GM12878 (cell line): Measurements from ENCODE around the gene MYMX. TPM values are rescaled to one million over a fixed set of nuclear protein-coding genes. Genes with fewer than 3 reads are reported as not detected.

Source experiments
- ATAC-seq: fragments of 200-7000 bp; cut with Tn5 transposase; 3 replicates; pipeline ENCODE4 v1.9.1; 2020; ENCODE audit warnings: mild to moderate bottlenecking, moderate library complexity
- BruUV-seq: library from RNA; stranded (reverse); fragments of 400-500 nt; replicated peaks from 2 replicates; lab custom pipeline; 2021; lab: Mats Ljungman, UMichigan
- CTCF ChIA-PET: fragments of 300-600 bp; sonication (Branson Sonifier 250); formaldehyde crosslinking; extraction: SDS; loops from one replicate; lab custom pipeline; 2021; ENCODE audit warnings: inconsistent platforms; lab: Yijun Ruan, JAX
- POLR2A ChIA-PET: fragments of 350-600 bp; formaldehyde crosslinking; extraction: SDS; loops from one replicate; lab custom pipeline; 2021; ENCODE audit warnings: inconsistent platforms; lab: Charles Lee
- RAD21 ChIA-PET: fragments of 300-600 bp; sonication (Branson Sonifier 250); formaldehyde crosslinking; loops from one replicate; lab custom pipeline; 2023; ENCODE audit warnings: antibody characterized with exemption; ENCODE audit not compliant: unreplicated experiment; lab: Charles Lee
- SMC1A ChIA-PET: fragments of 300-600 bp; sonication (Branson Sonifier 250); formaldehyde crosslinking; loops from one replicate; lab custom pipeline; 2023; ENCODE audit not compliant: unreplicated experiment, uncharacterized antibody; lab: Charles Lee
- DNase-seq: peaks from one replicate; pipeline ENCODE4 v3.0.0-alpha.2; 2011; ENCODE audit warnings: low read depth, low spot score
- FAIRE-seq: peaks from 3 replicates; lab custom pipeline; 2011; peaks lifted over from hg19 to GRCh38; lab: Jason Lieb, UNC
- H2AFZ ChIP-seq: 2 replicates; pipeline ENCODE4 v1.6.0; 2011; ENCODE audit warnings: low read depth, low read length, control low read depth; ENCODE audit not compliant: control insufficient read depth
- H3K27ac ChIP-seq: 2 replicates; pipeline ENCODE4 v1.5.1; 2011; ENCODE audit warnings: control low read depth; ENCODE audit not compliant: control insufficient read depth, insufficient read depth
- H3K27me3 ChIP-seq, 2 experiments: replicated peaks in 1 of 2; 2 replicates each; pipeline versions ENCODE4 v1.6.0 to v1.6.1; 2011; ENCODE audit warnings: low read length in 1 of 2; ENCODE audit not compliant: control insufficient read depth in 2 of 2, insufficient read depth in 2 of 2
- H3K36me3 ChIP-seq, 2 experiments: 2 replicates each; pipeline ENCODE4 v1.5.1; 2011; ENCODE audit warnings: low read length in 1 of 2; ENCODE audit not compliant: control insufficient read depth in 2 of 2, insufficient read depth in 2 of 2
- H3K4me1 ChIP-seq: 2 replicates; pipeline ENCODE4 v1.6.1; 2011; ENCODE audit warnings: mild to moderate bottlenecking, low read length, moderate library complexity, mixed read lengths; ENCODE audit not compliant: control insufficient read depth, insufficient read depth
- H3K4me2 ChIP-seq: 2 replicates; pipeline ENCODE4 v1.6.0; 2011; ENCODE audit warnings: control low read depth; ENCODE audit not compliant: control insufficient read depth, insufficient read depth
- H3K4me3 ChIP-seq: fragments of 200-600 bp; sonication (generic); 2 replicates; pipeline ENCODE4 v1.5.1; 2016
- H3K79me2 ChIP-seq: 2 replicates; pipeline ENCODE4 v1.6.0; 2011; ENCODE audit warnings: low read length; ENCODE audit not compliant: control insufficient read depth, insufficient read depth
- H3K9ac ChIP-seq: 2 replicates; pipeline ENCODE4 v1.8.0; 2011; ENCODE audit warnings: low read length, control low read depth, mixed read lengths; ENCODE audit not compliant: control insufficient read depth, insufficient read depth
- H3K9me3 ChIP-seq: replicated peaks from 3 replicates; pipeline ENCODE4 v1.5.1; 2011; ENCODE audit warnings: mild to moderate bottlenecking, low read length; ENCODE audit not compliant: control insufficient read depth, insufficient read depth
- H4K20me1 ChIP-seq: 2 replicates; pipeline ENCODE4 v1.6.0; 2011; ENCODE audit not compliant: control insufficient read depth, insufficient read depth
- CBFB ChIP-seq: IDR thresholded peaks from 2 replicates; pipeline ENCODE4 v1.6.1; 2016; ENCODE audit warnings: antibody characterized with exemption, low read depth
- CREB1 ChIP-seq: IDR thresholded peaks from 2 replicates; pipeline ENCODE4 v1.6.1; 2012; ENCODE audit warnings: low read depth, mild to moderate bottlenecking, inconsistent platforms
- EZH2 ChIP-seq: IDR thresholded peaks from 2 replicates; pipeline ENCODE4 v1.6.1; 2012; ENCODE audit warnings: low read depth, mild to moderate bottlenecking, control low read depth, inconsistent platforms, low read length, borderline replicate concordance; ENCODE audit not compliant: control insufficient read depth
- HDGF ChIP-seq: fragments of 450-650 bp; IDR thresholded peaks from 2 replicates; pipeline ENCODE4 v1.6.1; 2016; ENCODE audit warnings: antibody characterized with exemption
- JUNB ChIP-seq: IDR thresholded peaks from 2 replicates; pipeline ENCODE4 v1.6.1; 2016; ENCODE audit warnings: antibody characterized with exemption, mild to moderate bottlenecking
- NBN ChIP-seq: fragments of 450-650 bp; IDR thresholded peaks from 2 replicates; pipeline ENCODE4 v1.6.1; 2016
- NR2C1 ChIP-seq: fragments of 450-650 bp; IDR thresholded peaks from 2 replicates; pipeline ENCODE4 v1.6.1; 2017; ENCODE audit warnings: antibody characterized with exemption, mild to moderate bottlenecking, moderate library complexity
- NR2C2 ChIP-seq: IDR thresholded peaks from 2 replicates; pipeline ENCODE4 v1.6.1; 2011; ENCODE audit warnings: borderline replicate concordance, low read depth; ENCODE audit not compliant: control insufficient read depth, insufficient read length
- POU2F2 ChIP-seq: IDR thresholded peaks from 3 replicates; pipeline ENCODE4 v1.6.1; 2011; ENCODE audit warnings: low read depth, mild to moderate bottlenecking, low read length, borderline replicate concordance
- SPI1 ChIP-seq: IDR thresholded peaks from 2 replicates; pipeline ENCODE4 v1.6.1; 2011; ENCODE audit warnings: low read depth, mild to moderate bottlenecking, low read length, moderate library complexity, borderline replicate concordance; ENCODE audit not compliant: insufficient read depth
- WGBS: methylation state at CpG from one replicate; pipeline ENCODE4 v1.1.6; 2016; ENCODE audit warnings: low lambda C conversion rate; ENCODE audit not compliant: insufficient replicate concordance, insufficient coverage; ENCODE audit errors: missing lambda C conversion rate; 5-methylcytosine and 5-hydroxymethylcytosine counted together
- in situ Hi-C: fragments of 300-500 bp; cut with MboI; formaldehyde crosslinking; loops from 9 replicates; pipeline ENCODE4 v1.14.3; 2018; ENCODE audit warnings: mixed read lengths
- intact Hi-C: fragments of 100-400 bp; cut with micrococcal nuclease; formaldehyde crosslinking; loops from one replicate; pipeline ENCODE4 v1.14.2; 2022; ENCODE audit not compliant: unreplicated experiment
- polyA plus RNA-seq, 11 experiments: library from polyadenylated mRNA; depleted of rRNA in 4 of 11; unstranded in 6 of 11; stranded (reverse) in 5 of 11; fragments of >200 nt; fragmentation: Nextera tagmentation in 4 of 11; fragmentation: Illumina TruSeq in 1 of 11; extraction: Ambion mirVana in 4 of 11; extraction: Trizol in 1 of 11; gene quantifications; 1 replicate in 1 of 11; 2 replicates in 10 of 11; pipeline versions ENCODE4 v1.2.1 to v1.2.3, GENCODE V29; 2011 to 2016; ENCODE audit warnings: inconsistent platforms in 2 of 11, missing spikeins in 2 of 11, low read depth in 1 of 11
- total RNA-seq, 4 experiments: library from RNA; depleted of rRNA in 3 of 4; stranded (reverse); fragments of >200 nt in 3 of 4; fragmentation: Illumina TruSeq in 1 of 4; extraction: Trizol in 1 of 4; gene quantifications; 2 replicates each; pipeline versions ENCODE4 v1.2.1 to v1.2.3, GENCODE V29; 2013 to 2021
- TF ChIP-seq, protein P1 (sequence below): fragments of 450-650 bp; IDR thresholded peaks from 2 replicates; pipeline ENCODE4 v1.6.1; 2017; ENCODE audit warnings: mild to moderate bottlenecking
- TF ChIP-seq, protein P2 (sequence below): IDR thresholded peaks from 2 replicates; pipeline ENCODE4 v1.6.1; 2011; ENCODE audit warnings: mild to moderate bottlenecking, low read depth, low read length, moderate library complexity; ENCODE audit not compliant: insufficient replicate concordance
- TF ChIP-seq, protein P3 (sequence below): fragments of 450-650 bp; IDR thresholded peaks from 2 replicates; pipeline ENCODE4 v1.6.1; 2016; ENCODE audit warnings: mild to moderate bottlenecking
- TF ChIP-seq, protein P4 (sequence below): fragments of 150-350 bp; IDR thresholded peaks from 2 replicates; pipeline ENCODE4 v1.6.1; 2014; ENCODE audit warnings: mild to moderate bottlenecking, low read depth, low read length

MYMX gene
- total and polyA plus RNA-seq, 10 of the 15 experiments (the other 5 are each of a cell fraction or from before 2014, with no cell fraction given), result not detected

DNA sequence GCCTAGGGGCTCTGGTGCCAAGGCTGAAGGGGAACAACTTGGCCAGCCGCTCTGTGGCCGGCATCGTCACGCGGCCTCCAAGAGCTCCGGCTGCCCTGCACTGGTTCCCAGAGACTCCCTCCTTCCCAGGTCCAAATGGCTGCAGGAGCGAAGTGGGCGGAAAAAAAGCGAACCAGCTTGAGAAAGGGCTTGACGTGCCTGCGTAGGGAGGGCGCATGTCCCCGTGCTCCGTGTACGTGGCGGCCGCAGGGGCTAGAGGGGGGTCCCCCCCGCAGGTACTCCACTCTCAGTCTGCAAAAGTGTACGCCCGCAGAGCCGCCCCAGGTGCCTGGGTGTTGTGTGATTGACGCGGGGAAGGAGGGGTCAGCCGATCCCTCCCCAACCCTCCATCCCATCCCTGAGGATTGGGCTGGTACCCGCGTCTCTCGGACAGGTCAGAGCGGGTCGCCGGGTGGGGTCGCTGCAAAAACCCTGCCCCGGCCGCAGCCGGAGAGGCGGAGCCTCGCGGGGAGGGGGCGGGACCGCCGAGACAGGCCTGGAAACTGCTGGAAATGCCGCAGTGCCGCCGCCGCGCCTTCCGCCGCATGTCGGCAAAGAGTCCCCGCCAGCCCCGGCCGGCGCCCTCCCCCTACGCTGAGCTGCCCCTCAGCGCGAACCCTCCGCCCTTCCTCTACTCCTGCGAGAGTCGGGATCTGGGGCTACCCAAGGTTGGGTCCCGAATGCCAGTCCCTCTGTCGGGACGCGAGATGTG lies 29.4 kb downstream of the MYMX start (continued):
- TF ChIP-seq, protein P1, sequence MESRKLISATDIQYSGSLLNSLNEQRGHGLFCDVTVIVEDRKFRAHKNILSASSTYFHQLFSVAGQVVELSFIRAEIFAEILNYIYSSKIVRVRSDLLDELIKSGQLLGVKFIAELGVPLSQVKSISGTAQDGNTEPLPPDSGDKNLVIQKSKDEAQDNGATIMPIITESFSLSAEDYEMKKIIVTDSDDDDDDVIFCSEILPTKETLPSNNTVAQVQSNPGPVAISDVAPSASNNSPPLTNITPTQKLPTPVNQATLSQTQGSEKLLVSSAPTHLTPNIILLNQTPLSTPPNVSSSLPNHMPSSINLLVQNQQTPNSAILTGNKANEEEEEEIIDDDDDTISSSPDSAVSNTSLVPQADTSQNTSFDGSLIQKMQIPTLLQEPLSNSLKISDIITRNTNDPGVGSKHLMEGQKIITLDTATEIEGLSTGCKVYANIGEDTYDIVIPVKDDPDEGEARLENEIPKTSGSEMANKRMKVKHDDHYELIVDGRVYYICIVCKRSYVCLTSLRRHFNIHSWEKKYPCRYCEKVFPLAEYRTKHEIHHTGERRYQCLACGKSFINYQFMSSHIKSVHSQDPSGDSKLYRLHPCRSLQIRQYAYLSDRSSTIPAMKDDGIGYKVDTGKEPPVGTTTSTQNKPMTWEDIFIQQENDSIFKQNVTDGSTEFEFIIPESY, result no peak
- TF ChIP-seq CREB1, result peak; percentile 68
- TF ChIP-seq EZH2, result no peak

DNA sequence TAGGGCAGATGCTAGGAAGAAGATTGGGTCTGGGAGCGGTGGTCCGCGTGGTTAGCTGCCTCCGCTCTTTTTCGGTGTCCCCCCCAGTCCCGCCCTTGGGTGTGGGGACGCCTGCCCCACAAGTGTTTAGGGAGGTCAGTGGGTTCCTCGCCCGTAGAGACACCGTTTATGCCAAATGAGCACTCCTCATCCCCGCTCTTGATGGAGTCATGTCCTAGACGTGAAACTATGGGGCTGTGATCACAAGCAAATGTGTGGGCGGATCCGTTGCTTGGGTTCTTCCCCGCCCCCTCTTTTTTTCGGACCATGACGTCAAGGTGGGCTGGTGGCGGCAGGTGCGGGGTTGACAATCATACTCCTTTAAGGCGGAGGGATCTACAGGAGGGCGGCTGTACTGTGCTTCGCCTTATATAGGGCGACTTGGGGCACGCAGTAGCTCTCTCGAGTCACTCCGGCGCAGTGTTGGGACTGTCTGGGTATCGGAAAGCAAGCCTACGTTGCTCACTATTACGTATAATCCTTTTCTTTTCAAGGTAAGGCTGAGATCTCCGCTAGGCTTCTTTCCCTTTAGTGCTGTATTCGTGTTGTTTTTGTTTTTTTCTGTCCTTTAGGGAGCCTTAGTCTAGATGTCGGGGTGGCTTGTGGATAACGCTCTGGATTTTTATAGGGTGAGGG lies 30.1 kb downstream of the MYMX start, which contains the start of gene HSP90AB1:
HSP90AB1 (plus strand) TSS at position 439 of the 675 bp plus-strand sequence. CDS start 1,529 bp downstream, outside the sequence.
- Histone ChIP-seq H3K4me2 (peak within 1 kb of the TSS; percentile 82), H3K27me3 (no peaks in the 10 kb centered on the region), H3K9me3 (no peaks in the 10 kb centered on the region), H2AFZ (peak within 1 kb of the TSS; percentile 92), H3K4me1 (peaks cover 7% of the 10 kb centered on the region; the same call in 1 of the 2 replicates), H3K79me2 (peaks cover 53% of the 10 kb centered on the region), H3K4me3 (peak within 1 kb of the TSS; percentile 95), H3K27ac (peak within 1 kb of the TSS; percentile 96), H4K20me1 (peaks cover 11% of the 10 kb centered on the region; the same call in 1 of the 2 replicates), H3K9ac (peak within 1 kb of the TSS; percentile 100), H3K36me3 (peaks cover 16 to 29% of the 10 kb centered on the region in 2 experiments)
- ChIA-PET SMC1A (interaction anchor here (0.6 to 4.2 kb wide), 7 partner anchors 9 to 126 kb away, joined by 3 to 25 read pairs (median 3); partner anchors contain the start of gene SLC35B2), RAD21 (interaction anchor here (1.1 to 3.6 kb wide), 10 partner anchors 10 to 139 kb away, joined by 3 to 28 read pairs (median 6); partner anchors contain the start of genes SLC29A1 and SLC35B2), POLR2A (interaction anchor here (1.4 to 6.3 kb wide), 8 partner anchors 9 to 123 kb away, joined by 3 to 131 read pairs (median 5); partner anchors contain the start of genes MRPL14, SLC29A1, SLC35B2 and TMEM63B), CTCF (interaction anchor here (0.7 to 7.7 kb wide), 13 partner anchors 9 to 149 kb away, joined by 3 to 39 read pairs (median 6); partner anchors contain the start of genes AARS2, SLC29A1 and SLC35B2)
- ATAC-seq (peak; percentile 84), FAIRE-seq (peak; percentile 96), DNase-seq (peak; percentile 96)
- intact Hi-C loops, result loop anchor here (1.0 kb wide), 1 partner anchor 25 kb away; no protein-coding TSS in a partner anchor
- 1% methylated on average over 34 of the region's 34 CpGs for whole genome bisulfite sequencing
- no TSS peak for BruUV-seq
- in situ Hi-C loops, result no loop called here
- TF ChIP-seq SPI1 (0 out of 2 replicates have a peak, but pooled peaks have one; percentile 7), NBN (peak; percentile 98), HDGF (no peak), NR2C1 (no peak), JUNB (peak; percentile 55), NR2C2 (no peak), CBFB (peak; percentile 98), POU2F2 (peak; percentile 99)
- TF ChIP-seq, protein P2, sequence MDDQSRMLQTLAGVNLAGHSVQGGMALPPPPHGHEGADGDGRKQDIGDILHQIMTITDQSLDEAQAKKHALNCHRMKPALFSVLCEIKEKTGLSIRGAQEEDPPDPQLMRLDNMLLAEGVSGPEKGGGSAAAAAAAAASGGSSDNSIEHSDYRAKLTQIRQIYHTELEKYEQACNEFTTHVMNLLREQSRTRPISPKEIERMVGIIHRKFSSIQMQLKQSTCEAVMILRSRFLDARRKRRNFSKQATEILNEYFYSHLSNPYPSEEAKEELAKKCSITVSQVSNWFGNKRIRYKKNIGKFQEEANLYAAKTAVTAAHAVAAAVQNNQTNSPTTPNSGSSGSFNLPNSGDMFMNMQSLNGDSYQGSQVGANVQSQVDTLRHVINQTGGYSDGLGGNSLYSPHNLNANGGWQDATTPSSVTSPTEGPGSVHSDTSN, result peak; percentile 86
- TF ChIP-seq, protein P3, sequence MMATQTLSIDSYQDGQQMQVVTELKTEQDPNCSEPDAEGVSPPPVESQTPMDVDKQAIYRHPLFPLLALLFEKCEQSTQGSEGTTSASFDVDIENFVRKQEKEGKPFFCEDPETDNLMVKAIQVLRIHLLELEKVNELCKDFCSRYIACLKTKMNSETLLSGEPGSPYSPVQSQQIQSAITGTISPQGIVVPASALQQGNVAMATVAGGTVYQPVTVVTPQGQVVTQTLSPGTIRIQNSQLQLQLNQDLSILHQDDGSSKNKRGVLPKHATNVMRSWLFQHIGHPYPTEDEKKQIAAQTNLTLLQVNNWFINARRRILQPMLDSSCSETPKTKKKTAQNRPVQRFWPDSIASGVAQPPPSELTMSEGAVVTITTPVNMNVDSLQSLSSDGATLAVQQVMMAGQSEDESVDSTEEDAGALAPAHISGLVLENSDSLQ, result no peak; the same call in 1 of the 2 replicates
- TF ChIP-seq, protein P4, sequence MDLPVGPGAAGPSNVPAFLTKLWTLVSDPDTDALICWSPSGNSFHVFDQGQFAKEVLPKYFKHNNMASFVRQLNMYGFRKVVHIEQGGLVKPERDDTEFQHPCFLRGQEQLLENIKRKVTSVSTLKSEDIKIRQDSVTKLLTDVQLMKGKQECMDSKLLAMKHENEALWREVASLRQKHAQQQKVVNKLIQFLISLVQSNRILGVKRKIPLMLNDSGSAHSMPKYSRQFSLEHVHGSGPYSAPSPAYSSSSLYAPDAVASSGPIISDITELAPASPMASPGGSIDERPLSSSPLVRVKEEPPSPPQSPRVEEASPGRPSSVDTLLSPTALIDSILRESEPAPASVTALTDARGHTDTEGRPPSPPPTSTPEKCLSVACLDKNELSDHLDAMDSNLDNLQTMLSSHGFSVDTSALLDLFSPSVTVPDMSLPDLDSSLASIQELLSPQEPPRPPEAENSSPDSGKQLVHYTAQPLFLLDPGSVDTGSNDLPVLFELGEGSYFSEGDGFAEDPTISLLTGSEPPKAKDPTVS, result peak; percentile 95
